Karpas-422 (cell line): ENCODE results near the gene DPEP2NB. TPM values are rescaled to one million over a fixed set of nuclear protein-coding genes. Genes with fewer than 3 reads are reported as not detected.
"Not testable (repeated sequence)": the region's sequence is repeated elsewhere in the genome, so short reads cannot be mapped to it uniquely, and the experiment has no call there.

Experiments
- DNase-seq: peaks from one replicate; pipeline ENCODE4 v3.0.0-alpha.2; 2015
- H2AFZ ChIP-seq: fragments of 200-600 bp; sonication (generic); 2 replicates; pipeline ENCODE4 v1.6.1; 2014; ENCODE audit warnings: antibody characterized with exemption, low read length, mixed read lengths
- H3K27ac ChIP-seq: fragments of 200-600 bp; sonication (generic); 2 replicates; pipeline ENCODE4 v1.5.1; 2014; ENCODE audit warnings: mild to moderate bottlenecking, low read length, moderate library complexity
- H3K27me3 ChIP-seq: fragments of 200-600 bp; sonication (generic); 2 replicates; pipeline ENCODE4 v1.6.1; 2014; ENCODE audit warnings: low read length, mixed read lengths
- H3K36me3 ChIP-seq: fragments of 200-600 bp; sonication (generic); 2 replicates; pipeline ENCODE4 v1.6.1; 2014; ENCODE audit warnings: low read length, mixed read lengths; ENCODE audit not compliant: insufficient read depth
- H3K4me1 ChIP-seq: fragments of 200-600 bp; sonication (generic); 2 replicates; pipeline ENCODE4 v1.6.1; 2014; ENCODE audit warnings: mild to moderate bottlenecking, low read length, mixed read lengths
- H3K4me2 ChIP-seq: fragments of 200-600 bp; sonication (generic); 2 replicates; pipeline ENCODE4 v1.6.1; 2014; ENCODE audit warnings: low read length, low read depth, mild to moderate bottlenecking; ENCODE audit not compliant: poor library complexity, severe bottlenecking
- H3K4me3 ChIP-seq: fragments of 200-600 bp; sonication (generic); 2 replicates; pipeline ENCODE4 v1.5.1; 2014; ENCODE audit warnings: mild to moderate bottlenecking, antibody characterized with exemption, low read length, mixed read lengths
- H3K79me2 ChIP-seq: fragments of 200-600 bp; sonication (generic); 2 replicates; pipeline ENCODE4 v1.6.1; 2014; ENCODE audit warnings: mild to moderate bottlenecking, low read length, mixed read lengths
- H3K9ac ChIP-seq: fragments of 200-600 bp; sonication (generic); 2 replicates; pipeline ENCODE4 v1.6.0; 2014; ENCODE audit warnings: low read length
- H3K9me2 ChIP-seq: fragments of 200-600 bp; sonication (generic), shearing (Covaris generic); replicated peaks from 2 replicates; pipeline ENCODE4 v1.6.0; 2014; ENCODE audit warnings: mild to moderate bottlenecking, low read length, moderate library complexity; ENCODE audit not compliant: insufficient read depth
- H3K9me3 ChIP-seq: fragments of 300-700, 200-600 bp; sonication (generic); 2 replicates; pipeline ENCODE4 v1.6.1; 2014; ENCODE audit warnings: low read length, mixed read lengths
- H4K20me1 ChIP-seq: fragments of 200-600 bp; sonication (generic); 2 replicates; pipeline ENCODE4 v1.6.1; 2014; ENCODE audit warnings: mild to moderate bottlenecking, antibody characterized with exemption, low read length, low read depth; ENCODE audit not compliant: insufficient read depth
- total RNA-seq: library from RNA; depleted of rRNA; stranded (reverse); fragments of >200 nt; shearing (Covaris generic); gene quantifications from 2 replicates; pipeline ENCODE4 v1.2.3, GENCODE V29; 2014; ENCODE audit warnings: low replicate concordance

Gene DPEP2NB
- total RNA-seq, 1 experiment from 2014 or later, result not detected

DNA sequence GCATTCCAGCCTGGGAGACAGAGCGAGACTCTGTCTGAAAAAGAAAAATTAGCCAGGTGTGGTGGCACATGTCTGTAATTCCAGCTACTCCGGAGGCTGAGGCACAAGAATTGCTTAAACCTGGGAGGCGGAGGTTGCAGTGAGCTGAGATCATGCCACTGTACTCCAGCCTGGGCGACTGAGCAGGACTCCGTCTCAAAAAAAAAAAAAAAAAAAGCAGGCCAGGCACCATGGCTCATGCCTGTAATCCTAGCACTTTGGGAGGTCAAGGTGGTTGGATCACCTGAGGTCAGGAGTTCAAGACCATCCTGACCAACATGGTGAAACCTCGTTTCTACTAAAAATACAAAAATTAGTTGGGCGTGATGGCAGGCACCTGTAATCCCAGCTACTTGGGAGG, 43.4 kb downstream of the DPEP2NB start:
- not testable (repeated sequence) for H3K4me2 ChIP-seq, H3K9me2 ChIP-seq, H4K20me1 ChIP-seq, DNase-seq, H3K27ac ChIP-seq, H3K79me2 ChIP-seq, H3K27me3 ChIP-seq, H3K9me3 ChIP-seq, H3K36me3 ChIP-seq, H3K9ac ChIP-seq, H2AFZ ChIP-seq, H3K4me3 ChIP-seq
- H3K4me1 ChIP-seq, result peaks cover 14% of the 10 kb centered on the region

GRCh38 chr16:67971111-67971510, 44.6 kb downstream of the DPEP2NB start:
- no peaks in the 10 kb centered on the region for H3K27me3 ChIP-seq
- H3K4me2 ChIP-seq, result no peak overlapping the region
- no peak overlapping the region for H3K9ac ChIP-seq
- H3K9me2 ChIP-seq, result no peaks in the 10 kb centered on the region
- no peak for DNase-seq
- no peaks in the 10 kb centered on the region for H4K20me1 ChIP-seq
- H2AFZ ChIP-seq, result no peak overlapping the region
- no peaks in the 10 kb centered on the region for H3K36me3 ChIP-seq
- H3K4me1 ChIP-seq, result peaks cover 20% of the 10 kb centered on the region
- no peak overlapping the region for H3K4me3 ChIP-seq
- H3K27ac ChIP-seq, result no peak overlapping the region
- H3K79me2 ChIP-seq, result no peaks in the 10 kb centered on the region
- no peaks in the 10 kb centered on the region for H3K9me3 ChIP-seq

DNA sequence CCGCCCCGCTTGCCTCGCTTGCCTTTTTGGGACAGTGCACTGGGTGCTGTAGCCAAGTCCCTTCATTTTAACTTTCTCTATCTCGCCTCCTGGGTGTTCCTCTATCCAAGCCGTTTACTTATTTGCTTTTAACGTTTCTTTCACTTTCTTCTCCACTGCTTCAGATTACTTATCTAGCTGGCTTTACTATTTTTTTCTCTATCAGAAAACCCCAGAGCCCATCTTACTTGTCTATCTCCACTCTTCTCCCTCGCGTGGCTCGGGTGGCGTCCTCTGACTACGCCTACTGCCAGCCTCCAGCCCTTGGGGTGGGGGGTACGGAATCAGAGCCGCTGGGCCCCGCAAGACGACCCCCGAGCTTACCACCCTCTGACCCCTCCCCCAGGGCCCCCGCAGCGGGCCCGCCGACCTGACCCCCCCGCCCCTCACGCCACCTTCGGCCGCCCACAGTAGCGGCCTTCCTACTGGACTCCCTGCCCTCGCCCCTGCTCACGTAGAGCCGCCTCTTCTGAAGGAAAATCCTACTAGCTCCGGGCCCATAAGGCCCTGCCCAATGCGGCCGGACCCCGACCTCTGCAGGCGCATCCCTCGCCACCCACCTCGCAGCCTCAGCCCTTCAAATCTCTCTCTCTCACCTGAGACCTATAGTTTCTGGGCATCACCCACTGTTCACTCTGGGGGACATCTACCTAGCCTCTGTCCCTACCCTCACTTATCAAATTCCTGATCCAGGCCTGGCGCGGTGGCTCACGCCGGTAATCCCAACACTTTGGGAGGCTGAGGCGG, 46.3 kb downstream of the DPEP2NB start:
- Histone ChIP-seq H3K4me2 (peak overlapping the region; percentile 82), H3K9ac (peak overlapping the region; percentile 72), H4K20me1 (no peaks in the 10 kb centered on the region), H3K4me1 (peaks cover 20% of the 10 kb centered on the region), H3K79me2 (no peaks in the 10 kb centered on the region), H3K9me2 (no peaks in the 10 kb centered on the region), H3K36me3 (no peaks in the 10 kb centered on the region), H2AFZ (peak overlapping the region; percentile 90; the same call in 1 of the 2 replicates), H3K9me3 (no peaks in the 10 kb centered on the region), H3K27ac (no peak overlapping the region), H3K4me3 (peak overlapping the region; percentile 74; the same call in 1 of the 2 replicates), H3K27me3 (no peaks in the 10 kb centered on the region)
- DNase-seq, result no peak

- Histone ChIP-seq H3K9ac (peak within 1 kb of the TSS; percentile 72), H3K27ac (peak within 1 kb of the TSS; percentile 21; the same call in 1 of the 2 replicates), H3K9me3 (no peaks in the 10 kb centered on the region), H3K4me2 (peak within 1 kb of the TSS; percentile 82), H3K9me2 (no peaks in the 10 kb centered on the region), H3K4me1 (peaks cover 20% of the 10 kb centered on the region), H3K36me3 (no peaks in the 10 kb centered on the region), H4K20me1 (no peaks in the 10 kb centered on the region), H3K4me3 (peak within 1 kb of the TSS; percentile 74), H3K27me3 (no peaks in the 10 kb centered on the region), H3K79me2 (no peaks in the 10 kb centered on the region), H2AFZ (peak within 1 kb of the TSS; percentile 90; the same call in 1 of the 2 replicates)
- peak; percentile 94 for DNase-seq
Measured at GRCh38 chr16:67968400-67969253, 47.1 kb downstream of the DPEP2NB start, which contains the start of gene SLC12A4. TSS of gene SLC12A4 (minus strand) at chr16:67968637. CDS start at chr16:67968553, 84 bp downstream.

DNA sequence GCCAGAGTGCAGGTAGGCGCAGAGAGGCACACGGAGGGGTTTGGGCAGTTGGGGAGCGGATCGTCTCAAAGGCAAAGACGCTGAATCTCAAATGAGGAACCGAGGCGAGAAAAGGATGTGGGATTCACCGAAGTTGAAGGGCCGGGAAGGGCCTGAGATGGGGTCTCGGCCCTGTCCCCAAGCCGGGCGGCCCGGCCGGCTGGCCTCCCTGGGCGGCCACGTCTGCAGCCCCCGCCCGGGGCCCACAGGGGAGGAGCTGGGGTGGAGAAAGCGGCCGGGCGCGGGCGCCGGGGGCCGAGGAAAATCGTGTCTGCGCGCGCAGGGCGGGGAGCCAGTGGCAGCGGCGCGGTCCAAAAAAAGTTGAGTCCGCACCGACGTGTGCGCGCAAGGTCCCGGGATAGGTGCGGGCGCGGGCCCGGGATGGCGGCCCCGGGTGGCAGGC, 47.7 kb downstream of the DPEP2NB start:
- Histone ChIP-seq H2AFZ (peak overlapping the region; percentile 78; the same call in 1 of the 2 replicates), H3K9ac (peak overlapping the region; percentile 72), H3K27ac (peak overlapping the region; percentile 21; the same call in 1 of the 2 replicates), H3K9me2 (no peaks in the 10 kb centered on the region), H3K9me3 (no peaks in the 10 kb centered on the region), H3K4me2 (peak overlapping the region; percentile 82), H3K36me3 (no peaks in the 10 kb centered on the region), H3K4me1 (peaks cover 20% of the 10 kb centered on the region), H3K27me3 (no peaks in the 10 kb centered on the region), H3K4me3 (peak overlapping the region; percentile 74), H4K20me1 (no peaks in the 10 kb centered on the region), H3K79me2 (no peaks in the 10 kb centered on the region)
- peak; percentile 78 for DNase-seq

- peak; percentile 66 for DNase-seq
- Histone ChIP-seq H3K9me2 (no peaks in the 10 kb centered on the region), H4K20me1 (no peaks in the 10 kb centered on the region), H2AFZ (peak overlapping the region; percentile 78; the same call in 1 of the 2 replicates), H3K4me3 (peak overlapping the region; percentile 74), H3K9ac (peak overlapping the region; percentile 72), H3K36me3 (no peaks in the 10 kb centered on the region), H3K4me1 (peaks cover 20% of the 10 kb centered on the region), H3K27ac (peak overlapping the region; percentile 21; the same call in 1 of the 2 replicates), H3K9me3 (no peaks in the 10 kb centered on the region), H3K27me3 (no peaks in the 10 kb centered on the region), H3K4me2 (peak overlapping the region; percentile 82), H3K79me2 (no peaks in the 10 kb centered on the region)
Measured at GRCh38 chr16:67967183-67967957, 48.3 kb downstream of the DPEP2NB start.

- Histone ChIP-seq H3K4me3 (peak overlapping the region; percentile 74; the same call in 1 of the 2 replicates), H3K9me3 (no peaks in the 10 kb centered on the region), H3K9ac (peak overlapping the region; percentile 72), H3K79me2 (no peaks in the 10 kb centered on the region), H4K20me1 (no peaks in the 10 kb centered on the region), H2AFZ (no peak overlapping the region), H3K27me3 (no peaks in the 10 kb centered on the region), H3K4me2 (peak overlapping the region; percentile 82), H3K27ac (no peak overlapping the region), H3K36me3 (no peaks in the 10 kb centered on the region), H3K9me2 (no peaks in the 10 kb centered on the region), H3K4me1 (peaks cover 20% of the 10 kb centered on the region)
- no peak for DNase-seq
Measured at GRCh38 chr16:67966549-67967182, 49.0 kb downstream of the DPEP2NB start.
